ENCODE data around the gene CNOT6.

DNA sequence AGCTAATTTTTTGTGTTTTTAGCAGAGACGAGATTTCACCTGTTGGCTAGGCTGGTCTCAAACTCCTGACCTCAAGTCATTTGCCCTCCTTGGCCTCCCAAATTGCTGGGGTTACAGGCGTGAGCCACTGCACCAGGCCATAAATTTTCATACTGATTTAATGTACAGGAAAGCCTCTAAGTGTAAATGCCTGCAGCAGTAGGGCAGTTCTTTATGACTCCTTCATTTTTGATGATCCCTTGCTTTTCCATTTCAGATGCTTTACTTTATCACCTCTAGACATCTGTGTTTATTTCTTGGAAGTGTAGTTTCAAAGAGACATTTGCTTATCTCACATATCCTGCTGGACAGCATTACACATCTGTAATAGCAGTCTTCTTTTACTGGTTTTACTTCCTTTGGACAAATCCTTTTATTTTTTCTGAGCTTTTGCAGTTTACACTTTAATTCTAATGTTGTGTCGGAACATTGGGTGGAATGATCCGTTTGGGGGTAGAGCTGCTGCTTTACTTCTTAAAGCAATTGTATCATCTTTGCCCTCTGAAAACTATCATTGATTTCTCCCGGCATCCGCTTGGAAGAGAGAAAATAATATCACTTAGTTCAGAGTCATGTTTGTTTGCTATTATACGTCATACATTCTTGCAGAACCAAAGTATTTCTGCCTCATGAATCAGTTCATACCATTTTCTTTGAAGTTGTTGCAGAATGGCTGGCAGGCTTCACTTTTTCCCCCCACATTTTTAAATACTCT is 61.2 kb downstream of the CNOT6 start:
- TF ChIP-seq, protein P1, sequence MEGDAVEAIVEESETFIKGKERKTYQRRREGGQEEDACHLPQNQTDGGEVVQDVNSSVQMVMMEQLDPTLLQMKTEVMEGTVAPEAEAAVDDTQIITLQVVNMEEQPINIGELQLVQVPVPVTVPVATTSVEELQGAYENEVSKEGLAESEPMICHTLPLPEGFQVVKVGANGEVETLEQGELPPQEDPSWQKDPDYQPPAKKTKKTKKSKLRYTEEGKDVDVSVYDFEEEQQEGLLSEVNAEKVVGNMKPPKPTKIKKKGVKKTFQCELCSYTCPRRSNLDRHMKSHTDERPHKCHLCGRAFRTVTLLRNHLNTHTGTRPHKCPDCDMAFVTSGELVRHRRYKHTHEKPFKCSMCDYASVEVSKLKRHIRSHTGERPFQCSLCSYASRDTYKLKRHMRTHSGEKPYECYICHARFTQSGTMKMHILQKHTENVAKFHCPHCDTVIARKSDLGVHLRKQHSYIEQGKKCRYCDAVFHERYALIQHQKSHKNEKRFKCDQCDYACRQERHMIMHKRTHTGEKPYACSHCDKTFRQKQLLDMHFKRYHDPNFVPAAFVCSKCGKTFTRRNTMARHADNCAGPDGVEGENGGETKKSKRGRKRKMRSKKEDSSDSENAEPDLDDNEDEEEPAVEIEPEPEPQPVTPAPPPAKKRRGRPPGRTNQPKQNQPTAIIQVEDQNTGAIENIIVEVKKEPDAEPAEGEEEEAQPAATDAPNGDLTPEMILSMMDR (IDR thresholded peaks at IDR 0.05; ENCODE audit: borderline replicate concordance, extremely low read depth, low read length, poor library complexity, severe bottlenecking): no peak
- TF ChIP-seq EZH2 (IDR thresholded peaks at IDR 0.05; ENCODE audit: borderline replicate concordance, low read depth, low read length, severe bottlenecking): no peak
